Neutrophil (primary cell): ENCODE measurements around the gene CA6.
"Not testable (repeated sequence)": the region's sequence is repeated elsewhere in the genome, so short reads cannot be mapped to it uniquely, and the experiment has no call there.

Source experiments
- H3K27ac ChIP-seq: fragments of 200-600 bp; sonication (generic); 2 replicates; pipeline ENCODE4 v1.5.1; 2016; ENCODE audit warnings: mild to moderate bottlenecking, moderate library complexity
- H3K27me3 ChIP-seq: fragments of 200-600 bp; sonication (generic); 2 replicates; pipeline ENCODE4 v1.6.0; 2016; ENCODE audit warnings: mild to moderate bottlenecking
- H3K36me3 ChIP-seq: fragments of 200-600 bp; sonication (generic); 2 replicates; pipeline ENCODE4 v1.5.1; 2017
- H3K4me1 ChIP-seq, 2 experiments: fragments of 200-600 bp in 1 of 2; sonication (generic) in 1 of 2; 1 replicate in 1 of 2; 2 replicates in 1 of 2; pipeline versions ENCODE4 v1.5.1 to v1.6.1; 2013 to 2016; ENCODE audit warnings: low read depth in 1 of 2, low read length in 1 of 2, mild to moderate bottlenecking in 1 of 2, moderate library complexity in 1 of 2; ENCODE audit not compliant: control insufficient read depth in 1 of 2, insufficient read depth in 1 of 2
- H3K4me3 ChIP-seq, 2 experiments: fragments of 200-600 bp in 1 of 2; sonication (generic) in 1 of 2; 1 replicate in 1 of 2; 2 replicates in 1 of 2; pipeline ENCODE4 v1.5.1; 2013 to 2016; ENCODE audit warnings: low read depth in 1 of 2, low read length in 1 of 2, mild to moderate bottlenecking in 1 of 2, moderate library complexity in 1 of 2
- H3K9me3 ChIP-seq: fragments of 200-600 bp; sonication (generic); 2 replicates; pipeline ENCODE4 v1.5.1; 2016
- TF ChIP-seq, protein P1 (sequence below): fragments of 200-600 bp; sonication (generic); IDR thresholded peaks from 2 replicates; pipeline ENCODE4 v1.5.1; 2016; ENCODE audit warnings: antibody characterized with exemption

CA6 gene

DNA sequence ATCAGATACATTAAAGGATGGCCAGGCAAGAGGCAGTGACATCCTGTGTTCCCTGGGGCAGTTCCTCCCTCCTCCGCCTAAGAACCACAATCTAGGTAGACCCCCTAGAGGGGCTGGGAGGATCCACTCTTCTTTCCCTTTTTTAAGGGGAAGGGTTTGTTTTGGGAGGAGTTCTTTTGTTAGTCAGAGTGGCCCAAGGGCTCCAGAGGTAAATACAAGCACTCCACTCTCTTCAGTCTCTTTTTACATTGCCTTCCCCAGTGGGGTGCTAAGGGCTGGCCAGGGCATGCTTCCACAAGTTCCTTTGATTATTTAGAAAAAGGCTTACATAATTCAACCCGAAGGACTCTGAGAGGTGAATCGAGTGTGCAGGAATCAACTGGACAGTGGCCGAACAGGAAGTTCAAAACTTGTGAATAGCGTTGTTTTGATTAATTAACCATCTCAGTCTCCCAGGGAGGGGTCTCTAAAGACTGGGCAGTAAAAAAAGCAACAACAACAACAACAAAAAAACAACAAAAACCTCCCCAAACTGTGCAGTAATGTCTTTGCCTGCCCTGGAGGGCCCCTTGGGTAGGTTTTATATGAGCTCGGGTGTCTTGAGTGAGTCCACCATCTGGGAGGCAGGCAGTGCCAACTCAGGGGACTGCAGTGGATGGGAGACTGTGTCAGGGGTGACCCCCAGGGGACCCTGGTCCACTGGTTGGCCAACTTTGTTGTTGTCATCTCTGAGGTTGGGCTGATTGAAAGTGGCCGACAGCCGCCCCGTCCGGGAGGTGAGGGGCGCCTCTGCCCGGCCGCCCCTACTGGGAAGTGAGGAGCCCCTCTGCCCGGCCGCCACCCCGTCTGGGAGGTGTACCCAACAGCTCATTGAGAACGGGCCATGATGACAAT lies 34.0 kb upstream of the CA6 start:
- no peaks in the 10 kb centered on the region for H3K27me3 ChIP-seq
- TF ChIP-seq, protein P1, sequence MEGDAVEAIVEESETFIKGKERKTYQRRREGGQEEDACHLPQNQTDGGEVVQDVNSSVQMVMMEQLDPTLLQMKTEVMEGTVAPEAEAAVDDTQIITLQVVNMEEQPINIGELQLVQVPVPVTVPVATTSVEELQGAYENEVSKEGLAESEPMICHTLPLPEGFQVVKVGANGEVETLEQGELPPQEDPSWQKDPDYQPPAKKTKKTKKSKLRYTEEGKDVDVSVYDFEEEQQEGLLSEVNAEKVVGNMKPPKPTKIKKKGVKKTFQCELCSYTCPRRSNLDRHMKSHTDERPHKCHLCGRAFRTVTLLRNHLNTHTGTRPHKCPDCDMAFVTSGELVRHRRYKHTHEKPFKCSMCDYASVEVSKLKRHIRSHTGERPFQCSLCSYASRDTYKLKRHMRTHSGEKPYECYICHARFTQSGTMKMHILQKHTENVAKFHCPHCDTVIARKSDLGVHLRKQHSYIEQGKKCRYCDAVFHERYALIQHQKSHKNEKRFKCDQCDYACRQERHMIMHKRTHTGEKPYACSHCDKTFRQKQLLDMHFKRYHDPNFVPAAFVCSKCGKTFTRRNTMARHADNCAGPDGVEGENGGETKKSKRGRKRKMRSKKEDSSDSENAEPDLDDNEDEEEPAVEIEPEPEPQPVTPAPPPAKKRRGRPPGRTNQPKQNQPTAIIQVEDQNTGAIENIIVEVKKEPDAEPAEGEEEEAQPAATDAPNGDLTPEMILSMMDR: no peak

DNA sequence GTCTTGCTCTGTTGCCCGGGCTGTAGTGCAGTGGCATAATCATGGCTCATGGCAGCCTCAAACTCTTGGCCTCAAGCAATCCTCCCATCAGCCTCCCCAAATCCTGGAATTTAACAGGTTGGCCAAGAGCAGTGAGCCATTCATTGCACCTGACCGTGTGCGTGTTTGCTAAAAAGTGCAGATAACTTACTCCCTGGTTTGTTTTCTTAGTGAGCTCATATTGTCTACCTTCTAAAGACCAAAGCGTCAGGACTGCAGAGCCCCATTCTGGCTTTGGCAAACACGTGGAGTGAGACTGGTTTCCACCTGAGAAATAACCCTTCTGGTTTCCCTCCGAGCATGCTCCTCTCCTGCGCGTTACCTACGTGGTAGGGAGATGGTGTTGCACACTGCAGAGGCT lies 32.2 kb upstream of the CA6 start:
- no peaks in the 10 kb centered on the region for H3K27me3 ChIP-seq
- no peak overlapping the region for H3K4me3 ChIP-seq
- H3K9me3 ChIP-seq: no peaks in the 10 kb centered on the region
- H3K36me3 ChIP-seq: no peaks in the 10 kb centered on the region
- TF ChIP-seq, protein P1: no peak
- no peak overlapping the region for H3K27ac ChIP-seq
- H3K4me1 ChIP-seq: peaks cover 7 to 33% of the 10 kb centered on the region in 2 experiments

More for the DNA sequence above, 34.0 kb upstream of the CA6 start:
- Histone ChIP-seq H3K4me1 (peaks cover 14 to 34% of the 10 kb centered on the region in 2 experiments), H3K36me3 (no peaks in the 10 kb centered on the region), H3K27ac (no peak overlapping the region), H3K4me3 (no peak overlapping the region), H3K9me3 (no peaks in the 10 kb centered on the region)

DNA sequence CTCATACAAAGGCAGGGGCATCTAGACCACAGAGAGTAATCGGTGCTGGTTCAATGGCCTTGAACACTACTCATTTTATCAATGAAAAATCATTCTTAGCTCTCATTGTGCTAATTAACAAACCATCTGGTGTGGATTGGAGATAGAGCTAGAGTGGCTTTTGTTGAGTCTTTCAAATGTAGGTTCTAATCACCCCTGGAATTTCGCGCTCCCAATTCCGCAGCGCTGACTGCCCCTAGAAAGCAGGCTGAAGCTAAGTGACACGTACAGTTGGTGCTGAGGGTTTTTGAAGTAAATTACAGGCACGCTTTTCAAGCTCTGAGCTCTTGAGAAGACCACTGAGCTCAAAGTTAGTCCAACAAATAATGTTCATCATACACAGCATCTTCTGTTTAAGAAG lies 31.2 kb upstream of the CA6 start:
- Histone ChIP-seq H3K9me3 (no peaks in the 10 kb centered on the region), H3K27me3 (no peaks in the 10 kb centered on the region), H3K4me3 (no peak overlapping the region), H3K27ac (no peak overlapping the region), H3K36me3 (no peaks in the 10 kb centered on the region), H3K4me1 (peaks cover 0 to 24% of the 10 kb centered on the region in 2 experiments)
- TF ChIP-seq, protein P1: no peak

DNA sequence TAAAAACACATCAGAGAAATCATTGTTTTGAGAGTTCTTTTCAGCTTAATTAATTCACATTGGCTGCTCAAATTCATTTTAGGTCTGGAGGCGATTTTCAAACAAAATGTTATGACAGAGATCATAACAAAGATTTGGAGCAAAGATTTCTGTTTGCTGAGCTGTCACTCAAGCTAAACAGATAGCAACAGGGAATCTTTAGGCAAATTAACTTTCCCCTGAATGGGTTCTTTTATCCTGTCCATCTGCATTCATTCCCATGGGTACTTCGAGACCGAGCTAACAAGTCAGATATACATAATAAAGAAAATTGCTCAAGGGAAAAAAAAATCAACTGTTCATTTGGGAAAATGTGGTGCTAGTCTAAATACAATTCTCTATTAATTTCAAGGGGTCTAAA lies 30.2 kb upstream of the CA6 start:
- no peak overlapping the region for H3K4me3 ChIP-seq
- peaks cover 1 to 23% of the 10 kb centered on the region in 2 experiments for H3K4me1 ChIP-seq
- H3K27ac ChIP-seq: no peak overlapping the region
- H3K9me3 ChIP-seq: no peaks in the 10 kb centered on the region
- no peaks in the 10 kb centered on the region for H3K36me3 ChIP-seq
- H3K27me3 ChIP-seq: no peaks in the 10 kb centered on the region
- TF ChIP-seq, protein P1: no peak

DNA sequence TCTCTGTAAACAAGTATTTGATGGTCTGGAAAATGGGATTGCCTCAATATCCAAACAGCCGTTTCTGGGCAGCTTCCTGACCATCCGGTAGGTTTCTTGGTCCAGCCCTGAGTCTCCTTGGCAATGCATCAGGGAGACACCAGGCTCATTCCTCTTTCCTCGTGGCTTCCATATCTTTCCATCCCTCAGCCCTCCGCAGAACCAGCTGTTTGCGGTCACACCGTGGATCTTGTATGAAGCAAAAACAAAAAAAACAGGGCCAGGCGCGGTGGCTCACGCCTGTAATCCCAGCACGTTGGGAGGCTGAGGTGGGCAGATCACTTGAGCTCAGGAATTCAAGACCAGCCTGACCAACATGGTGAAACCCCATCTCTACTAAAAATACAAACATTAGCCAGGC lies 28.1 kb upstream of the CA6 start:
- H3K27ac ChIP-seq, H3K36me3 ChIP-seq, H3K4me3 ChIP-seq, H3K9me3 ChIP-seq, H3K27me3 ChIP-seq: not testable (repeated sequence)
- peaks cover 9 to 19% of the 10 kb centered on the region in 2 experiments for H3K4me1 ChIP-seq

DNA sequence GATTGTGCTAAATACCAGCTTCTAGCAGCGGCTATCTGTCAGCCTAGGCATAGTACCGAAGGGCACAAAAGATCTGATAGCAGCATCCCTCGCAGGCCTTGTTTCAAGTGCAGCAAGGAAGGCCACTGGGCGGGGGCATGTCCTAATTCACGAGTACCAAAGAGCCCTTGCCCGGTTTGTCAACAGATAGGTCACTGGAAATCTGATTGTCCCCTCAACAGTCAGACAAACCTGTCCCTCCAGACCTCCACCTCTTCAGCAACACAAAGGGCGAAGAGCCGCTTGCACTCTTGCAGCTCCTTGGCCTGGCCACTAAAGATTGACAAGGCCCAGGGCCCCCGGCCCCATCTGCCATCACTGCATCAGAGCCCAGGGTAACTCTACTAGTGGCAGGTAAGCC lies 22.7 kb upstream of the CA6 start:
- H3K9me3 ChIP-seq: no peaks in the 10 kb centered on the region
- no peak overlapping the region for H3K4me3 ChIP-seq
- H3K27ac ChIP-seq: no peak overlapping the region
- TF ChIP-seq, protein P1: no peak
- no peaks in the 10 kb centered on the region for H3K27me3 ChIP-seq
- no peaks in the 10 kb centered on the region for H3K36me3 ChIP-seq
- peaks cover 25 to 45% of the 10 kb centered on the region in 2 experiments for H3K4me1 ChIP-seq
